ENCODE measurements around the gene MYRF. TPM values are rescaled to one million over a fixed set of nuclear protein-coding genes. Genes with fewer than 3 reads are reported as not detected.

MYRF gene
- total RNA-seq, 1 donor from 2014 or later, result not detected

DNA sequence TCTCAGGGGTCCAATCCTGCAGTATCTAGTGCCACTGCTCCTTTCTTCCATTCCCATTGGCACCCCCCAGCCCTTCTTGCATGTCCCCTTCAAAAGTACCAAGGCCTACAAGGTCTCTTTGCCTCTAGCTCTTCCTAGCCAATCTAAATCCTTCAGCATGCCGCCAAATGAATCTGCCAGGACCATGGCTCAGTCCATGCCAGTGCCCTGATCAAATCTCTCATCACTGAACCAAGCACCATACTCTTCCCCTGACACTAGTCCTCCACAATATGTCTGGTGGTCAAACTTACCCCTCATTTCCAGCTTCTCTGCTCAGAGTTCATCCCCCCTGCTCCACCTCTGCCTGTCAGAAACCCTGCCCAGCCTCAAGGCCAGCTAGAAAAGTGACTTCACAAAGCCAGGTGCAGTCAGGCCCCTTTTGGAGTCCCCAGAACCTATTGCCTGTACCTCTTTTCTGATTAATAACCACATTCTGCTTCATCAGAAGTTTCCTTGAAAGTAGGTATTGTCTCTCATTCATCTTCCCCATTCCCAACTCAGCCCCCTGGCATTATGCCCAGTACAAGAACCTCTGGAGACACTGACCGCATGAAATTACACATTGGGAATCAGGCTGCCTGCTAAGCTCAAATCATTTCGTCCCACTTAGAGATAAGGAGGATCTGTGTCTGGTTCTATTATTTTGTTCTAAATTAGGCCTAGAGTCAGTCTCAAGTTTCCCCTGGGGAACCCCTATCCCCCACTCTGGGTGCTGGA, 51.6 kb downstream of the MYRF start:
- H3K36me3 ChIP-seq, result peaks cover 29 to 76% of the 10 kb centered on the region in 2 donors
- H3K27me3 ChIP-seq, result no peaks in the 10 kb centered on the region
- TF ChIP-seq, protein P1, sequence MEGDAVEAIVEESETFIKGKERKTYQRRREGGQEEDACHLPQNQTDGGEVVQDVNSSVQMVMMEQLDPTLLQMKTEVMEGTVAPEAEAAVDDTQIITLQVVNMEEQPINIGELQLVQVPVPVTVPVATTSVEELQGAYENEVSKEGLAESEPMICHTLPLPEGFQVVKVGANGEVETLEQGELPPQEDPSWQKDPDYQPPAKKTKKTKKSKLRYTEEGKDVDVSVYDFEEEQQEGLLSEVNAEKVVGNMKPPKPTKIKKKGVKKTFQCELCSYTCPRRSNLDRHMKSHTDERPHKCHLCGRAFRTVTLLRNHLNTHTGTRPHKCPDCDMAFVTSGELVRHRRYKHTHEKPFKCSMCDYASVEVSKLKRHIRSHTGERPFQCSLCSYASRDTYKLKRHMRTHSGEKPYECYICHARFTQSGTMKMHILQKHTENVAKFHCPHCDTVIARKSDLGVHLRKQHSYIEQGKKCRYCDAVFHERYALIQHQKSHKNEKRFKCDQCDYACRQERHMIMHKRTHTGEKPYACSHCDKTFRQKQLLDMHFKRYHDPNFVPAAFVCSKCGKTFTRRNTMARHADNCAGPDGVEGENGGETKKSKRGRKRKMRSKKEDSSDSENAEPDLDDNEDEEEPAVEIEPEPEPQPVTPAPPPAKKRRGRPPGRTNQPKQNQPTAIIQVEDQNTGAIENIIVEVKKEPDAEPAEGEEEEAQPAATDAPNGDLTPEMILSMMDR (IDR thresholded peaks at IDR 0.05), result no peak
- intact Hi-C loops (cut with DNase I), result no loop called here
- H3K9me3 ChIP-seq, result no peaks in the 10 kb centered on the region
- no peaks in the 10 kb centered on the region for H3K4me1 ChIP-seq
- H3K27ac ChIP-seq, result no peak overlapping the region
- no peak overlapping the region for H3K4me3 ChIP-seq
- no peak for DNase-seq (ENCODE audit: low spot score in 2 of 2)

DNA sequence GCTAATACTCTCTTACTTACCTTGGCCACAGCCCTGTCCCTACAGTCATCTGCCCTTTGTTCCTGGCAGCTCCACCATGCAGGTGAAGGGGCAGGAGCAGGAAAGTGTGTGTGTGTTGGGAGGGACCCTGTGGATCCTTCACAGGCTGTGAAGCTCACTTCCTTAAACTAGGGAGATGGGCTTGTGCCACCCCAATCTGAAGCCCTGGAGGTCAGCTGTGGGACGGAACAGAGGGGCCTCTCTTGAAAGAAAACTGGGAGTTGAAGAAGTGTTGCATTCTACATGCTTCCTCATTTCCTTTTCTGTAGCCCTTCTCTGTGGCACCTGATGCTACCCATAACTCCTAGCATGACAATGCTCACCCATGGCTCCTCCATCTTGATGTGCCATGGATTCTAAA, 52.7 kb downstream of the MYRF start:
- Histone ChIP-seq H3K9me3 (no peaks in the 10 kb centered on the region), H3K4me3 (no peak overlapping the region), H3K36me3 (peaks cover 39 to 87% of the 10 kb centered on the region in 2 donors), H3K27ac (no peak overlapping the region), H3K27me3 (no peaks in the 10 kb centered on the region), H3K4me1 (no peaks in the 10 kb centered on the region)
- no peak for DNase-seq (ENCODE audit: low spot score in 2 of 2)
- intact Hi-C loops (cut with DNase I), result no loop called here
- TF ChIP-seq, protein P1 (IDR thresholded peaks at IDR 0.05), result no peak

DNA sequence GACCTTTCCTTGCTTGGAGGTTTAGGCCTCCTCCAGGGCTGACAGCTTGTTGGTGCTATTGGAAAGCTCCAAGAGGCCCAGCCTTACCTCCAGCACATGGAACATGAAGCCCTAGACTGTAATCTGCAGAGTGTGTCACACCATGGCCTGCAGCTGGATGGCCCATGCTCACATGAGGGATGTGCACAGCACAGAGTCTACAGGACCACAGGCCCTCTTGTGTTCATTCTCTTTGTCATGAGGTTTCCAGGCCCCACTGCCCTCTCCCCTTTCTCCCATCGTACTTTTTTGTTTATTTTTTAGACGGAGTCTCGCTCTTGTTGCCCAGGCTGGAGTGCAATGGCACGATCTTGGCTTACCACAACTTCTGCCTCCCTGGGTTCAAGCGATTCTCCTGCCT, 54.3 kb downstream of the MYRF start:
- Histone ChIP-seq H3K27ac (no peak overlapping the region), H3K4me1 (no peaks in the 10 kb centered on the region), H3K9me3 (no peaks in the 10 kb centered on the region), H3K4me3 (no peak overlapping the region), H3K36me3 (peaks cover 53 to 95% of the 10 kb centered on the region in 2 donors), H3K27me3 (no peaks in the 10 kb centered on the region)
- DNase-seq (ENCODE audit: low spot score in 2 of 2), result no peak
- TF ChIP-seq, protein P1 (IDR thresholded peaks at IDR 0.05), result no peak
- intact Hi-C loops (cut with DNase I), result no loop called here

DNA sequence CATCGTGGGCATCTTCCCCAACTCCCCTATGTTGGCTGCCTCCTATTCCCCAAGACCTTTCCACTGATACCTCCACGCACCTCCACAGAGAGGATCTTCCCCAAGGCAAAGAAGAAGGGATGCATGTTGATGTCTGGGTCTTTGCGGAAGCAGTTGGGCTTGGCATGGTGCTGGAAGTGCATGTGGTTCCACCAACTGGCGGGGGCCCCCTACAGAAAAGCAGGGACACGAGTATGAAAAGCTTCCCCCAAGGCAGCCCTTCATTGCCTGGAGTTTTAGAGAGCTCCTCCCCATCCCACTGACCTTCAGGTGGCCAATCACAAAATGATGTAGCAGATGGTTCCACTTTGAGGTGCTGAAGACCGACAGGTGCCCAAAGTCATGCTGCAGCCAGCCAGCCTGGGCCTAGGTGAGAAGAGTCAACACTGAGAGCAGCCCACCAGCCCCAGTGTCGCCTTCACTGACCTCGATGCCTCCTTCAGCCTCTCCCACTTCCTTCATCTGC, 58.3 kb downstream of the MYRF start:
- H3K36me3 ChIP-seq, result peaks cover 36 to 71% of the 10 kb centered on the region in 2 donors
- no peak for DNase-seq (ENCODE audit: low spot score in 2 of 2)
- H3K27ac ChIP-seq, result no peak overlapping the region

DNA sequence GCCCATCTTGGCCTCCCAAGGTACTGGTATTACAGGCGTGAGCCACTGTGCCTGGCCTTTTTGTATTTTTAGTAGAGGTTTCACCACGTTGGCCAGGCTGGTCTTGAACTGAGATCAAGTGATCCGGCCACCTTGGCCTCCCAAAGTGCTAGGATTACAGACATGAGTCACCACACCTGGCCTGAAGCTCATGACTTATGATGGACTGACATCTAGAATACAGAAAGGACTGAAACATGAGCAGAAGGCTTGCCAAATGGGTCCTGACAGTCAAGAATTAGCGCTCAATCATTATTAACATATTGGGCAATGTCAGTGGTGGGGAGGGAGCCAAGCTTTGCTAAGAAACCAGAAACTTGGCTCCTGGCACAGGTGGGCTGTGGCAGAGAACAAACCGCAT, 59.4 kb downstream of the MYRF start:
- TF ChIP-seq, protein P1 (IDR thresholded peaks at IDR 0.05), result no peak
- H3K27ac ChIP-seq, result no peak overlapping the region
- intact Hi-C loops (cut with DNase I), result no loop called here
- H3K27me3 ChIP-seq, result no peaks in the 10 kb centered on the region
- H3K9me3 ChIP-seq, result no peaks in the 10 kb centered on the region
- peaks cover 0 to 3% of the 10 kb centered on the region in 2 donors for H3K4me1 ChIP-seq
- no peak for DNase-seq (ENCODE audit: low spot score in 2 of 2)
- H3K36me3 ChIP-seq, result peaks cover 34 to 63% of the 10 kb centered on the region in 2 donors
- no peak overlapping the region for H3K4me3 ChIP-seq

More for the DNA sequence above, 58.3 kb downstream of the MYRF start:
- no peaks in the 10 kb centered on the region for H3K9me3 ChIP-seq
- intact Hi-C loops (cut with DNase I), result no loop called here
- TF ChIP-seq, protein P1 (IDR thresholded peaks at IDR 0.05), result no peak
- no peaks in the 10 kb centered on the region for H3K27me3 ChIP-seq
- no peak overlapping the region for H3K4me3 ChIP-seq
- peaks cover 0 to 3% of the 10 kb centered on the region in 2 donors for H3K4me1 ChIP-seq

Measured in ascending aorta (tissue), 2 donors.